Measurements from ENCODE around the gene COPS3.

COPS3 gene

DNA sequence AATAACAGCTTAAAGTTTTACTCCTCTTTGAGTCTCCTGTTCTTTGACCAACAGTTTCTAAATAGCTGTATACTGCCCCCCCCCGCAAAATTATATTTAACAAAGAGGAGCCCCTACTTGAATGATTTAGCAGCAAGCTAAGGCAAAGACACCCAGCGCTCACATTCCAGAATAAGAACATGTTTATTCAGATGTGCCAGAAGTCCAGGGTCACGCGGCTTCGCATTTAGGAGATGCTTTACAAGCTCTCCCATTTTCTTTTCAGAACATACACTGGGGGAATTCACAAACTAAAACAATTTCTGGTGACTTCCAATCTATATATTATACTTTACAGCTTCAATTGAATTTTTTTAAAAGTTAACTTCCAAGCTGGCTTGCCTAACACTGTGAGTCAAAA is 80.2 kb downstream of the COPS3 start:
- in situ Hi-C loops (cut with MboI; ENCODE audit: low pct_unique_long_range_greater_than_20kb, low sequenced_read_pairs, unreplicated experiment): no loop called here
- no peak for DNase-seq (ENCODE audit: low spot score)
- no peak for TF ChIP-seq CTCF (IDR thresholded peaks at IDR 0.05; ENCODE audit: extremely low read depth, insufficient read depth, missing control alignments)

- TF ChIP-seq CTCF (IDR thresholded peaks at IDR 0.05; ENCODE audit: extremely low read depth, insufficient read depth, missing control alignments): no peak
- in situ Hi-C loops (cut with MboI; ENCODE audit: low pct_unique_long_range_greater_than_20kb, low sequenced_read_pairs, unreplicated experiment): no loop called here
- no peak for DNase-seq (ENCODE audit: low spot score)
Measured at GRCh38 chr17:17200311-17200710, 80.7 kb downstream of the COPS3 start.

DNA sequence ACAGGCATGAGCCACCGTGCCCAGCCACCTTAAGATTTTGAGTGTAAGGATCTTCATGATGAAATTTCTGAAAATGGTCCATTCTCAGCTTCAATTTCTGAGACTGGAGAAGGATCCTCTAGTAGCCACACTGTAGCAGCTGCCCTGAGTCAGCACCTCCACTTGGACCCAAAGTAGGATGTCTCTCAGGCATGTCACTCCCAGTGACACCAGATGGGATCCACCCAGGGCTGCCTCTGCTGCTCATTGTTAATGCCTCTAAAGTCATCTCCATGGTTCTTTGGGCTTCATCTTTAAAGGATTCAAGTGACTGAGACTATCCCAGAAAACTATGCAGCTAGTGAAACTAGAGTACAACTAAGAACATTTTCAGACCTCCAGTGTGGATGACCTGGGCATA is 82.8 kb downstream of the COPS3 start:
- no peak for DNase-seq (ENCODE audit: low spot score)
- in situ Hi-C loops (cut with MboI; ENCODE audit: low pct_unique_long_range_greater_than_20kb, low sequenced_read_pairs, unreplicated experiment): no loop called here
- no peak for TF ChIP-seq CTCF (IDR thresholded peaks at IDR 0.05; ENCODE audit: extremely low read depth, insufficient read depth, missing control alignments)

DNA sequence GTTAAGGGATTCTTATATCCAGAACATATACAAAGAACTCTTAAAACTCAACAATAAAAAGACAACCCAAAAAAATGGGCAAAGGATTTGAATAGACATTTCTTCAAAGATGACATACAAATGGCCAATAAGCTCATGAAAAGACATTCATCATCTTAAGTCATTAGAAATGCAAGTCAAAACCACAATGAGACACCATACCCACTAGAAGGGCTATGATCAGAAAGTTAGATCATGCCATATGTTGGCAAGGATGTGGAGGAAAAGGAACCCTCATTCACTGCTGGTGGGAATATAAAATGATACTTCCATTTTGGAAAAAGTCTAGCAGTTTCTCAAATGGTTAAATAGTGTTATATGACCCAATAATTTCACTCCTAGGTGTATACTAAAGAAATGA is 84.3 kb downstream of the COPS3 start:
- in situ Hi-C loops (cut with MboI; ENCODE audit: low pct_unique_long_range_greater_than_20kb, low sequenced_read_pairs, unreplicated experiment): no loop called here
- TF ChIP-seq CTCF (IDR thresholded peaks at IDR 0.05; ENCODE audit: extremely low read depth, insufficient read depth, missing control alignments): no peak
- DNase-seq (ENCODE audit: low spot score): no peak
